ENCODE measurements around the gene HPS6. TPM values are rescaled to one million over a fixed set of nuclear protein-coding genes. Genes with fewer than 3 reads are reported as not detected.

The HPS6 gene
- total and polyA plus RNA-seq, 9 of the 15 experiments (the other 6 are each of a cell fraction or from before 2014, with no cell fraction given) = 0.45 to 14.0 (median 4.5) TPM

DNA sequence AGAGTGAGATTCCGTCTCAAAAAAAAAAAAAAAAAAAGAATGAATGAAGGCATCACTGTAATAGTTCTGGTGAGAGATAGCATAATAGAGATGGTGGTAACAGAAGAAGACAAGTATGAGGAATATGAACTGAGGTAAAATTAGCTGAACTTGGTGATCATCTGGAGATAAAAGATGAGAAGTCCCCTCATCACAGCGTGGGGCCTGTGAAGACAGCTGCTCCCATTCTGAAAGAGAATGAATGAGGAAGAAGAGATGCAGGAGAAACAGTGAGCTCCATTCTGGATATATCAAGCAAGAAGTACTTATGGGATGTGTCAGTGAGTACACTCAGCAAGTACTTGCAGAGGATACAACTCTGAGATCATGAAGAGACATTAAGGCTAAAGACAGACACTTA is 37.9 kb upstream of the HPS6 start:
- no peak overlapping the region for H2AFZ ChIP-seq (ENCODE audit: low read depth, low read length)
- H3K36me3 ChIP-seq (ENCODE audit: control insufficient read depth, insufficient read depth, low read length) = no peaks in the 10 kb centered on the region
- DNase-seq (ENCODE audit: extremely low read depth in 1 of 4, low spot score in 3 of 4) (no peak), ATAC-seq (no peak), FAIRE-seq (no peak)
- H3K4me1 ChIP-seq (replicated peaks in 1 of 2; ENCODE audit: control insufficient read depth in 2 of 2, insufficient read depth in 2 of 2, low read length in 2 of 2) = no peaks in the 10 kb centered on the region
- H4K20me1 ChIP-seq (replicated peaks; ENCODE audit: control insufficient read depth, insufficient read depth, low read length) = no peaks in the 10 kb centered on the region
- CTCF ChIA-PET (ENCODE audit: low intra/inter-chr PET ratio) = no interaction called here
- intact Hi-C loops (cut with micrococcal nuclease) (no loop called here), in situ Hi-C loops (cut with MboI) (loop anchor here (25.0 kb wide), 1 partner anchor 1040 kb away; the partner anchor contains the start of genes LZTS2, MRPL43 and TWNK)
- POLR2A ChIA-PET = no interaction called here
- no peaks in the 10 kb centered on the region for H3K27me3 ChIP-seq (ENCODE audit: control insufficient read depth in 2 of 2, insufficient read depth in 2 of 2, low read length in 2 of 2)
- H3K4me2 ChIP-seq (ENCODE audit: insufficient read depth, low read length) = no peak overlapping the region
- no CpG with 5 or more reads among the region's 2 CpGs for WGBS (ENCODE audit: insufficient coverage, low coverage, missing lambda C conversion rate)
- no peak overlapping the region for H3K9ac ChIP-seq (ENCODE audit: insufficient read depth in 1 of 2, low read depth in 2 of 2, low read length in 2 of 2)
- H3K27ac ChIP-seq (ENCODE audit: extremely low read depth, low read depth, low read length) = no peak overlapping the region
- no peaks in the 10 kb centered on the region for H3K79me2 ChIP-seq (ENCODE audit: control insufficient read depth, insufficient read depth, low read length)
- BruUV-seq (replicated peaks) = no TSS peak
- H3K4me3 ChIP-seq = no peak overlapping the region
- TF ChIP-seq SMAD4 (CRISPR knock-in tag; conservative IDR thresholded peaks at IDR 0.05) = no peak
- TF ChIP-seq, protein P1, sequence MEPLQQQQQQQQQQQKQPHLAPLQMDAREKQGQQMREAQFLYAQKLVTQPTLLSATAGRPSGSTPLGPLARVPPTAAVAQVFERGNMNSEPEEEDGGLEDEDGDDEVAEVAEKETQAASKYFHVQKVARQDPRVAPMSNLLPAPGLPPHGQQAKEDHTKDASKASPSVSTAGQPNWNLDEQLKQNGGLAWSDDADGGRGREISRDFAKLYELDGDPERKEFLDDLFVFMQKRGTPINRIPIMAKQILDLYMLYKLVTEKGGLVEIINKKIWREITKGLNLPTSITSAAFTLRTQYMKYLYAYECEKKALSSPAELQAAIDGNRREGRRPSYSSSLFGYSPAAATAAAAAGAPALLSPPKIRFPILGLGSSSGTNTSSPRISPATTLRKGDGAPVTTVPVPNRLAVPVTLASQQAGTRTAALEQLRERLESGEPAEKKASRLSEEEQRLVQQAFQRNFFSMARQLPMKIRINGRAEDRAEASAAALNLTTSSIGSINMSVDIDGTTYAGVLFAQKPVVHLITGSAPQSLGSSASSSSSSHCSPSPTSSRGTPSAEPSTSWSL (CRISPR knock-in tag; IDR thresholded peaks at IDR 0.05; ENCODE audit: borderline replicate concordance) = no peak
- TF ChIP-seq, protein P2, sequence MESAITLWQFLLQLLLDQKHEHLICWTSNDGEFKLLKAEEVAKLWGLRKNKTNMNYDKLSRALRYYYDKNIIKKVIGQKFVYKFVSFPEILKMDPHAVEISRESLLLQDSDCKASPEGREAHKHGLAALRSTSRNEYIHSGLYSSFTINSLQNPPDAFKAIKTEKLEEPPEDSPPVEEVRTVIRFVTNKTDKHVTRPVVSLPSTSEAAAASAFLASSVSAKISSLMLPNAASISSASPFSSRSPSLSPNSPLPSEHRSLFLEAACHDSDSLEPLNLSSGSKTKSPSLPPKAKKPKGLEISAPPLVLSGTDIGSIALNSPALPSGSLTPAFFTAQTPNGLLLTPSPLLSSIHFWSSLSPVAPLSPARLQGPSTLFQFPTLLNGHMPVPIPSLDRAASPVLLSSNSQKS (CRISPR knock-in tag; IDR thresholded peaks at IDR 0.05) = no peak
- no peak for TF ChIP-seq ZNF584 (CRISPR knock-in tag; IDR thresholded peaks at IDR 0.05; ENCODE audit: low read depth)
- TF ChIP-seq RFX7 (CRISPR knock-in tag; IDR thresholded peaks at IDR 0.05) = no peak
- TF ChIP-seq HMG20B (CRISPR knock-in tag; IDR thresholded peaks at IDR 0.05) = no peak
- no peak for TF ChIP-seq WHSC1 (IDR thresholded peaks at IDR 0.05; ENCODE audit: low read length)
- TF ChIP-seq CBX8 (IDR thresholded peaks at IDR 0.05; ENCODE audit: borderline replicate concordance, extremely low read depth, low read depth, low read length, poor library complexity, severe bottlenecking) = no peak
- TF ChIP-seq, protein P3, sequence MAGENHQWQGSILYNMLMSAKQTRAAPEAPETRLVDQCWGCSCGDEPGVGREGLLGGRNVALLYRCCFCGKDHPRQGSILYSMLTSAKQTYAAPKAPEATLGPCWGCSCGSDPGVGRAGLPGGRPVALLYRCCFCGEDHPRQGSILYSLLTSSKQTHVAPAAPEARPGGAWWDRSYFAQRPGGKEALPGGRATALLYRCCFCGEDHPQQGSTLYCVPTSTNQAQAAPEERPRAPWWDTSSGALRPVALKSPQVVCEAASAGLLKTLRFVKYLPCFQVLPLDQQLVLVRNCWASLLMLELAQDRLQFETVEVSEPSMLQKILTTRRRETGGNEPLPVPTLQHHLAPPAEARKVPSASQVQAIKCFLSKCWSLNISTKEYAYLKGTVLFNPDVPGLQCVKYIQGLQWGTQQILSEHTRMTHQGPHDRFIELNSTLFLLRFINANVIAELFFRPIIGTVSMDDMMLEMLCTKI (IDR thresholded peaks at IDR 0.05; ENCODE audit: partially characterized antibody) = no peak
- TF ChIP-seq FOXK2 (conservative IDR thresholded peaks at IDR 0.05 in 1 of 2, IDR thresholded peaks at IDR 0.05 in 1 of 2; ENCODE audit: low read depth in 2 of 2) = no peak
- no peak for TF ChIP-seq ZSCAN29 (IDR thresholded peaks at IDR 0.05)
- TF ChIP-seq TCF7 (IDR thresholded peaks at IDR 0.05; ENCODE audit: borderline replicate concordance) = no peak
- no peak for TF ChIP-seq CTBP1 (IDR thresholded peaks at IDR 0.05; ENCODE audit: borderline replicate concordance)
- no peak for TF ChIP-seq ZNF217 (CRISPR knock-in tag; IDR thresholded peaks at IDR 0.05)
- no peak for TF ChIP-seq SAP30 (IDR thresholded peaks at IDR 0.05; ENCODE audit: borderline replicate concordance, insufficient read depth, low read depth, low read length, poor library complexity, severe bottlenecking)
- H3K9me1 ChIP-seq (ENCODE audit: control insufficient read depth, insufficient read depth, low read length) = no peaks in the 10 kb centered on the region
- no peaks in the 10 kb centered on the region for H3K9me3 ChIP-seq (replicated peaks; ENCODE audit: control insufficient read depth, insufficient read depth, low read depth, low read length)

Data from K562 (cell line).